ENCODE data around the gene CNGA3.
"Not testable (repeated sequence)": the region's sequence is repeated elsewhere in the genome, so short reads cannot be mapped to it uniquely, and the experiment has no call there.

CNGA3 gene

GRCh38 chr2:98404556-98405250 is 58.4 kb downstream of the CNGA3 start:
- DNase-seq, result no peak

GRCh38 chr2:98405301-98405700 is 59.0 kb downstream of the CNGA3 start:
- DNase-seq, result no peak

- DNase-seq, result no peak
Observed at GRCh38 chr2:98408155-98408554, 61.9 kb downstream of the CNGA3 start.

- peak; percentile 13 for DNase-seq
Observed at GRCh38 chr2:98412751-98413458, 66.6 kb downstream of the CNGA3 start.

DNA sequence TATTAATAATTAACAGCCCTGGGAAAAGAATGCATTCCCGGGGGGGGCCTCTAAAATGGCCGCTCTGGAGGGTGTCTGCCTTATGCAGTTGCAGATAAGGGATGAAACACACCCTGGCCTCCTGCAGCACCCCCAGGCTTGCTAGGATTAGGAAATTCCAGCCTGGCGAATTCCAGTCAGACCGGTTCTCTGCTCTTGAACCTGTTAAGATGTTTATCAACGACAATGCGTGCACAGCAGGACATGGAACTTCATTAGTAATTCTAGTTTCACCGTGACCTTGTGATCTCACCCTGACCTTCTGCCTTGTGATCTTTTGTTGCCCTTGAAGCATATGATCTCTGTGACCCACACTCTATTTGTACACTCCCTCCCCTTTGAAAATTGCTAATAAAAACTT is 68.0 kb downstream of the CNGA3 start:
- DNase-seq, result not testable (repeated sequence)

- DNase-seq, result not testable (repeated sequence)
Observed at GRCh38 chr2:98415719-98416248, 69.5 kb downstream of the CNGA3 start.

DNA sequence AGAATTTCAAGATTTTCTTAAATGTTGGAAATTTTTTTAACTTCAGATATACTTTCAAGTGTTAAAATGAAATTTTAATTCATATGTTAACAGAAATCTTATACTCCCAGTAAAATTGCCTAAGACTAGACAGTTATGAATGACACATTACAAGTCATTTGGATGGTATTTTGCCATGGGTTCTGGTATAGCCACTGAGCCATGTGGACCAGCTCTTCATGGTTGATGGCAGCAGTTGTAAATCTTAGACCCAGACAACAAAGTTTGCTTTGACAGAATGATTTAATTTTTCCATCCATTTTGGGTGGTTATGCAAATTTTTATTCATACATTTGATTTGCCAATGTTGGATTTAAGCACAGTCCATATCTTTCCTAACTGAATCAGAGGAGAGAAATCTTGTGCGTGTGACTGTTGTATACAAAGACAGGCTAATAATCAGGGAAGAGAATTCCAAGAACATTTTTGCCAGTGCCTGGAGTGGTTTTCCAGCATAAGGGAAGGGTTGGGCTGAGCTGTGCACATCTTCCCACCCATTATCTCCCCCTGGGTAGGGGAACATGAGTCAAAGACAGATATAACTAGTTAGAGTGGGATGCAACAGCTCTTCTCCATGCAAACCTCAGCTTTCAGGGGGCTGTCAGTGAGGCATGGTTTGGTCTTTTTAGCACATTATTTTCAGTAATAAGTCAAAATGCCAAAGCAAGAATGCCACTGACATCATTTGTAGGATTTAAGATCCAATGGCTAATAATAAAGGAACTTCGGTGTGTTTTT is 70.3 kb downstream of the CNGA3 start:
- no peak for DNase-seq

- no peak for DNase-seq
Observed at GRCh38 chr2:98419544-98419943, 73.3 kb downstream of the CNGA3 start.

DNA sequence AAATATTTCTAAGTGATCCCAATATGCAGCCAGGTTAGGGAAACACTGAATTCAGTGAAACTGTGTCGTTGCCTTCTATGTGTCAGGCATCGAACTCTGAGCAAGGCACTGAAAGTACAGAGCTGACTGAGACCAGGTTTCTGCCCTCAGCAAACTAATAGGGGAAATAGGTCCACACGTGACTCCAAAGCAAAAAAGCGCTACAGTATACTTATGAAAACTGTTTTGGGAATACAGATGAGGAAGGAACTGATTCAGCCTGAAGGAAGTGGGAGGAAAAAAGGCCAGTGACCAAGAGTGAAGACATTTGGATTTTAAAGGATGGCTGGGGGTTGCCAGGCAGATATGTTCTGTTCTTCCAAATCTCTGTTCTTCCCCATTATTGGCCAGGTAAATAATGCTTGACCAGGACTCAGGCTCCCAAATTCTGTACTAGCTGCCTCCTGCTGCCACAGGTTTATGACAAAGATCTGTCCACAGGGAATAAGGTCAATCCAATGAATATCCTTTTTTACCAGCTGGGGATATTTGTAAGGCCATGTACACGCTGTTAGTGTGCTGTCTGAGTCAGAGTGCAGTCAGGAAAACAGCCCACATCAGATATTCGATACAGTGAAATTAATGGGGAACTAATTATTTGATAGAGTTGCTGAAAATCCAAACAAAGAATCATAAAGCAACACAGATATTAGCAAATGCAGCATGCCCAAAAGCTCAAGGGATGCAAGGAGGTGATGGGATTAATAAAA is 73.9 kb downstream of the CNGA3 start:
- no peak for DNase-seq

- no peak for DNase-seq
Observed at GRCh38 chr2:98422449-98422848, 76.2 kb downstream of the CNGA3 start.

- DNase-seq, result no peak
Observed at GRCh38 chr2:98426771-98427170, 80.5 kb downstream of the CNGA3 start.

DNA sequence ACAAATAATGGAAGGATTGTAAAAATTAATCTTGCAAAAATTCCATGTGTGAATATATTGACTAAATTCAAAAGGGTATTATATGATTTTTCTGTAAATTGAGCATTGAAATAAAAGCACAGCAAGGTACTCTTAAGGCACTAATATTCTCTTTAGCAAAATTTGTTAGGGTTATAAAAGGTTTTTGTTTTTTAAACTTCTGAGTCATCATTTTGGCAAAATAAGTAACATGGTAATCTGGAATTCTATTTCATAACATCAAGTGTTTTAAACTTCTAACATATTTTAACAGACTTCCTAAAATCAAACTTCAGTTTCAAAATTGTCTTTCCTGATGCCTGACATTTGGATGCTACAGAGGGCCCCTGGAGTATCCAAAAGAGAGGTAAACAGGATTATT is 85.9 kb downstream of the CNGA3 start:
- no peak for DNase-seq

- DNase-seq, result no peak
Observed at GRCh38 chr2:98433363-98433964, 87.2 kb downstream of the CNGA3 start.

GRCh38 chr2:98434492-98434891 is 88.2 kb downstream of the CNGA3 start:
- DNase-seq, result no peak

GRCh38 chr2:98435670-98436069 is 89.4 kb downstream of the CNGA3 start:
- not testable (repeated sequence) for DNase-seq

GRCh38 chr2:98436734-98437133 is 90.5 kb downstream of the CNGA3 start:
- DNase-seq, result no peak

DNA sequence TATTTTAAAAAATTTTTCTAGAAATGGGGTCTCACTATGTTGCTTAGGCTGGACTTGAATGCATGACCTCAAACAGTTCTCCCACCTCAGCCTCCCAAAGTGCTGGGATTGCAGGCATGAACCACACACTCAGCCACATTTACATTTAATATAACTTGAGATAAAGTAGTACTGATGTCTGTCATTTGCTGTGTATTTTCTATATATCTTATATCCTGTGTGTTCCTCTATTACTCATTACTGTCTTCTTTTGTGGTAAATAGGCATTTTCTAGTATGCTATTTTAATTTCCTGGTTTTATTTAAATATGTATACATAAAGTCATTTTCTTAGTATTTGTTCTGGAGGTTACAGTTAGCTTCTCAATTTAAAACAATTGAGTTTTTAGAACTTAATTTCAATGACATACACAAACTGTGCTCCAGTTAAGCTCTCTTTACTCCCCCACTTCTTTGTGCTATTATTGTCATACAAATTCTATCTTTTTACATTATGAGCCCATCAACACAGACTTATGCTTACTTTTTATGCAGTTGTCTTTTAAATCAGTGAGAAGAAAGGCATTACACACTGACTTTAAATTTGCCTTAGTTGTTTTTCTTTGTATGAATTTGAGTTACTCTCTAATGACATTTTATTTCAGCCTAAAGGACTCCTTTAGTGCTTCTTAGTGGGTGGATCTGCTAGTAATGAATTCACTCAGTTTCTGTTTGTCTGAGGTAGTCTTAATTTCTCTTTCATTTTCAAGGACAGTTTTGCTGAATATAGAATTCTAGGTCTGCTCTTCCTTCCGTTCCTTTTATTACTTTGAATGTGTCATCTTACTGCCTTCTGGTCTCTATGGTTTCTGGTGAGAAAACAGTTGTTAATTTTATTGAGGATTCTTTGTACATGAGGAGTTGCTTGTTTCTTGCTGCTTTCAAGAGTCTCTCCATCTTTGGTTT is 92.2 kb downstream of the CNGA3 start:
- DNase-seq, result no peak

- no peak for DNase-seq
Observed at GRCh38 chr2:98441706-98442450, 95.6 kb downstream of the CNGA3 start.

DNA sequence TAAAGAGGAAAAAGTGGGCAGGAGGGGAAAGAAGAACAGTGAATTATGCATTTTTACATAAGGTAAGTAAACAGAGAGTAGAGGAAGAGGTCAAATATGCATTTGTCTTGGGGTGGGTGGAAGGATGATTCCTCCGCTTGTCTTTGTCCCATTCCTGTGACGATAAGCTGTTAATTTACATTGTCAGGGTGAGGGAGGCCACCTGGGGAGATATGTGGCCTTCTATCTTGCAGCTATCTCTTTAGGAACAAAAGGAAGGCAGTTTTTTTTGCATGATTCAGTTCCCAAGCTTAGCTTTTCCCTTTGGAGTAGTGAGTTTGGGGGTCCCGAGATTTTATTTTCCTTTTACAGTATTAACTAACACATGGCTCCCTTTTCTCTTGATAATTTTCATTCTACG is 96.2 kb downstream of the CNGA3 start:
- no peak for DNase-seq

GRCh38 chr2:98444436-98445176 is 98.3 kb downstream of the CNGA3 start, which contains the start of gene INPP4A:
Gene INPP4A, plus strand, starts transcription at chr2:98444858. Its CDS starts 75,191 bp downstream, at chr2:98520049.
- no peak for DNase-seq
